ENCODE results near the gene TNRC6B.
"Not testable (repeated sequence)": the region's sequence is repeated elsewhere in the genome, so short reads cannot be mapped to it uniquely, and the experiment has no call there.

TNRC6B gene

DNA sequence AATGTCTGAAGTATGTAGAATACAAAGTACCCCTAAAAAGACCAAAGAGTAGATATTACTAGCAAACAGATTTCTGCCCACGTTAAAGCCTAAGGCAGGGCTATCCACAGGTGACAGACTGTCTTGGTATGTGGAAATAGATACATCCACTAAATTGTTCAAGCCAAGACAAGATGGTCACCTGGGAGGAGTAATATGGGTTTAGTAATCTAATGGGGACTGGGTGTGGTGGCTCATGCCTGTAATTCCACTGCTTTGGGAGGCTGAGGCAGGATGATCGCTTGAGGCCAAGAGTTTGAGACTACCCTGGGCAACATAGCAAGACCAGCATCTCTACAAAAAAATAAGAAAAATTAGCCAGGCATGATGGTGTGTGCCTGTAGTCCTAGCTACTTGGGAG lies 200.2 kb downstream of the TNRC6B start:
- no peak for DNase-seq

DNA sequence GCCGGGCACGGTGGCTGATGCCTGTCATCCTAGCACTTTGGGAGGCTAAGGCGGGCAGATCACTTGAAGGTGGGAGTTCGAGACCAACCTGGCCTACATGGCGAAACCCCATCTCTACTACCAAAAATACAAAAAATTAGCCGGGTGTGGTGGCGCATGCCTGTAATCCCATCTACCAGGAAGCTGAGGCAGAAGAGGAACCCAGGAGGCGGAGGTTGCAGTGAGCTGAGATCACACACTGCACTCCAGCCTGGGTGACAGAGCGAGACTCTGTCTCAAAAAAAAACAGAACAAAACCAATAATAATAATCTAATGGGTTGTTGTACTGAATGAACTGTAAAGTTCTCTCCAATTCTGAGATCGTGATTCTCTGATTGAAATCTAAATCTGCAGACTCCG lies 200.7 kb downstream of the TNRC6B start:
- not testable (repeated sequence) for DNase-seq

DNA sequence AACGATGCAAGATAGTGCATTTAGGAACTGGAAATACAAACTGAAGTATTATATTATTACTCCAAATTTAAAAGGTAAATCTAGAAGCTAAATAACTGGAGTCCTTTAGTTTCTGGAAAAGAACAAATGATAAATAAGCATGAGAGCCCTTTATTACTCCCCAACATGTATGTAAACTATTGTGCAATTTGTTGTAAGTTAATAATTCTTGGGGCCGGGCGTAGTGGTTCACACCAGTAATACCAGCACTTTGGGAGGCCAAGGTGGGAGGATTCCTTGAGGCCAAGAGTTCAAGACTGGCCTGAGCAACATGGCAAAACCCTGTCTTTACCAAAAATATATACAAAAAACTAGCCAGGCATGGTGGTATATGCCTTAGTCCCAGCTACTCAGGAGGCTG lies 203.7 kb downstream of the TNRC6B start:
- no peak for DNase-seq

DNA sequence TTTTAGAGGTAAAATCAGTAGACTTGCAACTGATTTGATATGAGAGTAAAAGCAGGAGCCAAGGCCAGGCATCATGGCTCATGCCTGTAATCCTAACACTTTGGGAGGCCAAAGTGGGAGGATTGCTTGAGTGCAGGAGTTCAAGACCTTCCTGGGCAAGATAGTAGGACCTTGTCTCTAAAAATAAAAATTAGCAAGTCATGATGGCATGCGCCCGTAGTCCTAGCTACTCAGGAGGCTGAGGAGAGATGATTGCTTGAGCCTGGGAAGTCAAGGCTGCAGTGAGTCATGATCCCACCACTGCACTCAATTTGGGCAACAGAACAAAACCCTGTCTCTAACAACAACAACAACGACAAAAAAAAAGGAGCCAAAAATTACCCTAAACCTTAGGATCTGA lies 206.2 kb downstream of the TNRC6B start:
- no peak for DNase-seq

DNA sequence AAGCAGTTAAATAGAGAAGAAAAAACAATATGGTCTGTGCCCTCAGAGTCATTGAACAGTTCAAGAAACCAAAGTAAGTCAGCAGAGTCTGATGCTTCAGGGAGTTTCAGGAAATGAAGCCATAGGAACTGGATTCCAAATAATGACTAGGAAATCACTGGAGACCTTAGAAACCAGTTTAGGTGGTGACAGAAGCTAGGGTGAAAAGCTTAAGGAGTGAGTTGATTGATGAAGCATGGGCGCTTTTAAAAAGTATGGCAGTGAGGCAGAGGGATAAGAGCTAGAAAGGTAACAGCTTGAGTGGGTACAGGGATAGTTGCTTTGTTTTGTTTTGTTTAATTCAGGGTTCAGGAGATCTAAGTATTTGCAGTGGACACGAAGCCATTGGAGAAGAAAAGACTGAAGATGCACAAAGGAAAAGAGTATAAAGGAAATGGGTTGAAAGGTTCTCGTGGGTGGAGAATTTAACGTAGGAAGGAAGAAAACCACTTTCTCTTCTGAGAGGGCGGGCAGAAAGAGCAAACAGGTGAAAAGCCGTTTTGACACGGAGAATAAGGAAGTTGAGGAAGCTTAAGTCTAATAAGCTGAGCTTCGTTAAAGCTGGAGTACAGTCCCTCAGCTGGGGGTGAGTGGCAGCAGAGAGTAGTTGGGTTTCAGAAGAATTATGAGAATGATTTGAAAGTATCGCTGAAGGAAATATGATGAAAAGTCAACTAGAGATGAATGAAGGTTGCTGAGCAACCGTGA lies 207.5 kb downstream of the TNRC6B start:
- DNase-seq = peak in 1 of 2 experiments; percentile 25

Measured in stimulated activated CD4-positive, alpha-beta T cell treated with anti-CD3 and anti-CD28 coated beads, Interleukin-4, amount 100 ng/mL, for 4 hours (primary cell).